IMR-90 (cell line): Measurements from ENCODE around the gene GINS3. TPM values are rescaled to one million over a fixed set of nuclear protein-coding genes. Genes with fewer than 3 reads are reported as not detected.

Experiments
- ATAC-seq: fragments of 200-7000 bp; cut with Tn5 transposase; 2 replicates; pipeline ENCODE4 v1.9.1; 2020; ENCODE audit warnings: low read depth, mild to moderate bottlenecking, moderate library complexity
- BruUV-seq: library from RNA; stranded (reverse); fragments of 400-500 nt; replicated peaks from 2 replicates; lab custom pipeline; 2021; lab: Mats Ljungman, UMichigan
- CTCF ChIA-PET: fragments of 300-600 bp; formaldehyde crosslinking; extraction: SDS; loops from one replicate; lab custom pipeline; 2021; ENCODE audit warnings: antibody characterized with exemption; lab: Yijun Ruan, JAX
- POLR2A ChIA-PET: fragments of 300-600 bp; sonication (Branson Sonifier 250); formaldehyde crosslinking; loops from one replicate; lab custom pipeline; 2022; ENCODE audit warnings: antibody characterized with exemption; ENCODE audit not compliant: unreplicated experiment; lab: Charles Lee
- DNase-seq: peaks from one replicate; pipeline ENCODE4 v3.0.0; 2013
- H2AFZ ChIP-seq: replicated peaks from 2 replicates; pipeline ENCODE3; 2013; ENCODE audit warnings: low read length, mild to moderate bottlenecking; ENCODE audit not compliant: poor library complexity
- H2AK5ac ChIP-seq: 2 replicates; pipeline ENCODE4 v1.6.1; 2013; ENCODE audit warnings: low read depth, low read length, inconsistent platforms
- H2AK9ac ChIP-seq: replicated peaks from 2 replicates; pipeline ENCODE3; 2013; ENCODE audit warnings: mild to moderate bottlenecking, low read depth, low read length, moderate library complexity; ENCODE audit not compliant: poor library complexity
- H2BK120ac ChIP-seq: 2 replicates; pipeline ENCODE4 v1.6.1; 2013; ENCODE audit warnings: low read depth, low read length, inconsistent platforms
- H2BK15ac ChIP-seq: 3 replicates; pipeline ENCODE4 v1.6.1; 2013; ENCODE audit warnings: low read depth, low read length, inconsistent platforms
- H2BK20ac ChIP-seq: 2 replicates; pipeline ENCODE4 v1.6.1; 2013; ENCODE audit warnings: low read depth, mild to moderate bottlenecking, inconsistent platforms, low read length, moderate library complexity
- H2BK5ac ChIP-seq: 2 replicates; pipeline ENCODE4 v1.6.1; 2013; ENCODE audit warnings: mild to moderate bottlenecking, low read depth, low read length, inconsistent platforms; ENCODE audit not compliant: poor library complexity, severe bottlenecking
- H3K14ac ChIP-seq: replicated peaks from 2 replicates; pipeline ENCODE4 v1.6.1; 2013; ENCODE audit warnings: low read depth, low read length, inconsistent platforms
- H3K18ac ChIP-seq: 2 replicates; pipeline ENCODE4 v1.6.1; 2013; ENCODE audit warnings: low read depth, low read length, control low read depth
- H3K23ac ChIP-seq: 2 replicates; pipeline ENCODE4 v1.6.1; 2013; ENCODE audit warnings: low read depth, low read length, inconsistent platforms
- H3K27ac ChIP-seq: 2 replicates; pipeline ENCODE4 v1.5.1; 2013; ENCODE audit warnings: mild to moderate bottlenecking, control low read depth, low read length; ENCODE audit not compliant: insufficient read depth
- H3K27me3 ChIP-seq: 2 replicates; pipeline ENCODE4 v1.6.1; 2013; ENCODE audit warnings: low read length; ENCODE audit not compliant: control insufficient read depth, insufficient read depth
- H3K36me3 ChIP-seq: 2 replicates; pipeline ENCODE4 v1.6.1; 2013; ENCODE audit warnings: low read length, mixed read lengths; ENCODE audit not compliant: control insufficient read depth, insufficient read depth
- H3K4ac ChIP-seq: 2 replicates; pipeline ENCODE4 v1.6.1; 2013; ENCODE audit warnings: low read depth, low read length, inconsistent platforms
- H3K4me1 ChIP-seq: 2 replicates; pipeline ENCODE4 v1.6.1; 2013; ENCODE audit warnings: low read length, mixed read lengths; ENCODE audit not compliant: control insufficient read depth, insufficient read depth
- H3K4me2 ChIP-seq: 2 replicates; pipeline ENCODE4 v1.6.1; 2013; ENCODE audit warnings: low read depth, mild to moderate bottlenecking, control low read depth, low read length, moderate library complexity
- H3K4me3 ChIP-seq: 2 replicates; pipeline ENCODE4 v1.5.1; 2013; ENCODE audit warnings: low read depth, mild to moderate bottlenecking, control low read depth, low read length, moderate library complexity; ENCODE audit not compliant: insufficient read depth
- H3K56ac ChIP-seq: 2 replicates; pipeline ENCODE4 v1.6.1; 2013; ENCODE audit warnings: low read length, inconsistent platforms; ENCODE audit not compliant: insufficient read depth; ENCODE audit errors: extremely low read depth
- H3K79me1 ChIP-seq, 2 experiments: 2 replicates each; pipeline ENCODE4 v1.6.1; 2013; ENCODE audit warnings: low read length in 2 of 2, inconsistent platforms in 1 of 2, low read depth in 1 of 2
- H3K9ac ChIP-seq: 2 replicates; pipeline ENCODE4 v1.6.1; 2013; ENCODE audit warnings: low read depth, low read length, control low read depth
- H3K9me1 ChIP-seq: 2 replicates; pipeline ENCODE4 v1.6.1; 2013; ENCODE audit warnings: low read length, inconsistent platforms; ENCODE audit not compliant: insufficient read depth
- H3K9me3 ChIP-seq: 2 replicates; pipeline ENCODE4 v1.6.1; 2013; ENCODE audit warnings: low read length; ENCODE audit not compliant: control insufficient read depth, insufficient read depth
- H4K20me1 ChIP-seq: 2 replicates; pipeline ENCODE4 v1.6.1; 2013; ENCODE audit warnings: low read length, inconsistent platforms; ENCODE audit not compliant: insufficient read depth
- H4K5ac ChIP-seq: 2 replicates; pipeline ENCODE4 v1.6.1; 2013; ENCODE audit warnings: mild to moderate bottlenecking, low read depth, low read length, control low read depth
- H4K8ac ChIP-seq, 2 experiments: 2 replicates each; pipeline ENCODE4 v1.6.1; 2013; ENCODE audit warnings: low read depth in 2 of 2, low read length in 2 of 2, control low read depth in 1 of 2, inconsistent platforms in 1 of 2
- H4K91ac ChIP-seq: 2 replicates; pipeline ENCODE4 v1.6.1; 2013; ENCODE audit warnings: low read depth, low read length, inconsistent platforms; ENCODE audit not compliant: insufficient read depth
- CEBPB ChIP-seq: IDR thresholded peaks from 2 replicates; pipeline ENCODE4 v1.6.1; 2012; ENCODE audit warnings: low read depth, low read length, improper control_type of control experiment
- CHD1 ChIP-seq: IDR thresholded peaks from 2 replicates; pipeline ENCODE4 v1.6.1; 2012; ENCODE audit warnings: low read depth, low read length, improper control_type of control experiment
- MAFK ChIP-seq: IDR thresholded peaks from 2 replicates; pipeline ENCODE4 v1.6.1; 2012; ENCODE audit warnings: low read depth, low read length, improper control_type of control experiment
- MXI1 ChIP-seq: IDR thresholded peaks from 2 replicates; pipeline ENCODE4 v1.6.1; 2012; ENCODE audit warnings: low read depth, mild to moderate bottlenecking, low read length, moderate library complexity, borderline replicate concordance
- NFE2L2 ChIP-seq: fragments of 150-350 bp; IDR thresholded peaks from 2 replicates; pipeline ENCODE4 v1.6.1; 2016; ENCODE audit warnings: low read depth, mild to moderate bottlenecking, low read length
- RAD21 ChIP-seq: IDR thresholded peaks from 2 replicates; pipeline ENCODE4 v1.6.1; 2012; ENCODE audit warnings: low read length, improper control_type of control experiment
- WGBS, 2 experiments: methylation state at CpG; one replicate each; pipeline versions ENCODE4 v1.1.5 to v1.1.7; 2013; ENCODE audit warnings: missing lambda C conversion rate in 2 of 2; ENCODE audit not compliant: insufficient read length in 1 of 2; ENCODE audit errors: extremely low coverage in 2 of 2; 5-methylcytosine and 5-hydroxymethylcytosine counted together
- dilution Hi-C: fragments of 300-500 bp; cut with HindIII; formaldehyde crosslinking; loops from one replicate; pipeline ENCODE4 v1.14.3; 2018; ENCODE audit warnings: low sequenced_read_pairs; ENCODE audit not compliant: unreplicated experiment
- in situ Hi-C: fragments of 300-500 bp; cut with MboI; formaldehyde crosslinking; loops from 3 replicates; pipeline ENCODE4 v1.14.3; 2019; ENCODE audit warnings: low sequenced_read_pairs, inconsistent platforms, mixed read lengths
- intact Hi-C: fragments of 100-400 bp; cut with micrococcal nuclease; formaldehyde crosslinking; loops from 2 replicates; pipeline ENCODE4 v1.10.0; 2022
- polyA plus RNA-seq, 3 experiments: library from polyadenylated mRNA; depleted of rRNA; stranded (reverse); fragments of >200 nt; gene quantifications; 2 replicates each; pipeline ENCODE4 v1.2.3, GENCODE V29; 2012; ENCODE audit warnings: low replicate concordance in 1 of 3
- total RNA-seq: library from RNA; depleted of rRNA; stranded (reverse); fragments of >200 nt; gene quantifications from 2 replicates; pipeline ENCODE4 v1.2.3, GENCODE V29; 2012

Gene GINS3
- total and polyA plus RNA-seq, 2 of the 4 experiments (the other 2 are of a cell fraction), result 5.2 to 5.4 TPM

DNA sequence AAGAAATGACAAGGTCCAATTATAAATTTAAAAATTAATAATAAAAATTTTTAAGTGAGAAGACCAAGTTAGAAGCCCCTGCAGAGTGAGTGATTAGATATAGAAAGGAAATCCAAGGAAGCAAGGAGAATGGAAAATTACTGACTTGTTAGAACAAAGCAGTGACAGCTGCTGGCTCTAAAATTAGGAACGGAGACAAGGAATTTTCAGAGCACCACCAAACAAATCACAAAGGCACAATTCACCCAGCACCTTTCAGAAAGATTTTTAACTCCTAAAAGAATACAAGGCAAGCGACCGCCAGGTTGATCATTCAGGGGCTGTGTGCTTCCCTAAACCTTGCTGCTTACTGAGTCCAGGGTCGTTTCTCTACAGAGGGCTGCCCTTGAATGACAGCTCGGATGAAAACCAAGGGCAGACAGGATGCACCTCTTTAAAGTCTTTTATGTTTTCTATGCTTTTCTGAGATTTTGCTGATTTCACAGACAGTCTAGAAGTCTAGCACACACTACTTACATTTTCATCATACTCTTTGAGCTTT is 45.4 kb upstream of the GINS3 start:
- Histone ChIP-seq H4K91ac (no peak overlapping the region), H3K4ac (no peak overlapping the region), H3K36me3 (no peaks in the 10 kb centered on the region), H2AFZ (no peak overlapping the region), H3K14ac (no peak overlapping the region), H3K9me1 (no peaks in the 10 kb centered on the region), H3K4me1 (no peaks in the 10 kb centered on the region), H2BK5ac (no peak overlapping the region), H3K18ac (no peak overlapping the region), H3K79me1 (no peaks in the 10 kb centered on the region), H4K20me1 (no peaks in the 10 kb centered on the region), H2BK15ac (no peak overlapping the region), H2BK120ac (no peak overlapping the region), H2AK5ac (no peak overlapping the region), H3K9me3 (no peaks in the 10 kb centered on the region), H3K27ac (no peak overlapping the region), H4K5ac (no peak overlapping the region), H3K27me3 (peaks cover 10% of the 10 kb centered on the region), H3K23ac (no peak overlapping the region), H4K8ac (no peak overlapping the region), H3K56ac (no peak overlapping the region), H3K9ac (no peak overlapping the region), H2AK9ac (no peak overlapping the region), H2BK20ac (no peak overlapping the region), H3K4me3 (no peak overlapping the region), H3K4me2 (no peak overlapping the region)
- intact Hi-C loops (no loop called here), dilution Hi-C loops (no loop called here), in situ Hi-C loops (loop anchor here (10.0 kb wide), 1 partner anchor 408 kb away; no protein-coding TSS in a partner anchor)
- WGBS, 2 experiments, result 10% methylated on average over 2 of the region's 5 CpGs; no CpG with 5 or more reads in 1 of the 2 experiments
- no TSS peak for BruUV-seq
- no peak for ATAC-seq
- no peak for DNase-seq
- POLR2A ChIA-PET, result no interaction called here
- CTCF ChIA-PET, result interaction anchor here (0.6 to 1.5 kb wide), 2 partner anchors 10 to 12 kb away, joined by 4 to 7 read pairs; no protein-coding TSS in a partner anchor
- TF ChIP-seq CHD1 (no peak), MAFK (no peak), NFE2L2 (no peak), MXI1 (no peak), CEBPB (no peak), RAD21 (no peak)
